GM20000 (cell line): Measurements from ENCODE around the gene ISCA2.

Source experiments
- DNase-seq: peaks from one replicate; pipeline ENCODE4 v3.0.0; 2012; ENCODE audit warnings: low spot score
- CTCF ChIP-seq: IDR thresholded peaks from 2 replicates; pipeline ENCODE4 v1.5.1; 2012; ENCODE audit warnings: mild to moderate bottlenecking, control low read depth; ENCODE audit errors: extremely low read depth, missing control alignments

ISCA2 gene

DNA sequence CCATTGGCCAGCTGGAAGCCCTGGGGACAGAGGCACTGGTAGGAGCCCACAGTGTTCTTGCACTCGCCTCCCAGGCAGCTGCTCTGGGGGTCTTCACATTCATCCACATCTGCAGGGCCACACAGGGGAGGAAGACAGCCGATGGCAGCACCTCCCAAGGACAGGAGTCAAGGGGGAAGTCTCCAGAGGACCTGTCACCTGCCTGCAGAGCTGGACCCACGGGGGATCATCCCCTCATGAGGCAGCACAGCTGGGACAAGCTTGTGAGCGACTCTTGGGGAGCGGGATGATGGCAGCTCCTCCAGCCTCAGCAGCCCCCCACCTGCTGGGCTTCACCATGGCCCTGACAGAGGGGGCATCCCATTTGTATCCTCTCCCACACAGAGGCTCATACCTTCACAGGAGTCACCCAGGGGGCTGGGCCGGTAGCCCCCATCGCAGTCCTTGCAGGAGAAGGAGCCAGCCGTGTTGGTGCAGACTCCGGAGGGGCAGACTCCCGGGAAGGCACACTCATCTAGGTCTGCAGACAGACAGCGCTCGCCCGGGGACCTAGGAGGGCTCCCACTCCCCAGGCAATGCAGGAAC, 15.4 kb downstream of the ISCA2 start:
- no peak for TF ChIP-seq CTCF
- DNase-seq = no peak

GRCh38 chr14:74509587-74510222, 16.1 kb downstream of the ISCA2 start:
- TF ChIP-seq CTCF = no peak
- DNase-seq = no peak

- no peak for DNase-seq
- TF ChIP-seq CTCF = no peak
These were observed 16.8 kb downstream of the ISCA2 start for GRCh38 chr14:74510223-74510931.

DNA sequence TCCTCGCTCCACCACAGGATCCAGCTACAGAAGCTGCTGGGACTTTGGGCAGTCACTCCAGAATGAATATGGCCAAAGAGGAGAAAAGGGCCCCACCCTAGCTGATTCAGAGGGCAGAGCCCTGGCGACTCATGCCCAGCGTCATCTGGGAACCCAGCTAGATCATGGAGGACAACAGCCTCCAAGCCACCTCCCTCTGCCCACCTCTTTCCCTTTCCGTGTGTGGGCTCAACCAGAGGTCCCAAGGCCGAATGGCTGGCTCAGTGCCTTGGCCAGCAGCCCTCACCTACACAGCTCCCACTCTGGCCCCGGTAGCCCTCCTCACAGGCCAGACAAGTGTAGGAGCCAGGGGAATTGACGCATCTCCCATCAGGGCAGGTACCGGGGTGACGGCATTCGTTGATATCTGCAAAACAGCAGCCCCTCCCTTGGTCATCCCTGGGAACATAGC, 17.4 kb downstream of the ISCA2 start:
- DNase-seq = no peak

DNA sequence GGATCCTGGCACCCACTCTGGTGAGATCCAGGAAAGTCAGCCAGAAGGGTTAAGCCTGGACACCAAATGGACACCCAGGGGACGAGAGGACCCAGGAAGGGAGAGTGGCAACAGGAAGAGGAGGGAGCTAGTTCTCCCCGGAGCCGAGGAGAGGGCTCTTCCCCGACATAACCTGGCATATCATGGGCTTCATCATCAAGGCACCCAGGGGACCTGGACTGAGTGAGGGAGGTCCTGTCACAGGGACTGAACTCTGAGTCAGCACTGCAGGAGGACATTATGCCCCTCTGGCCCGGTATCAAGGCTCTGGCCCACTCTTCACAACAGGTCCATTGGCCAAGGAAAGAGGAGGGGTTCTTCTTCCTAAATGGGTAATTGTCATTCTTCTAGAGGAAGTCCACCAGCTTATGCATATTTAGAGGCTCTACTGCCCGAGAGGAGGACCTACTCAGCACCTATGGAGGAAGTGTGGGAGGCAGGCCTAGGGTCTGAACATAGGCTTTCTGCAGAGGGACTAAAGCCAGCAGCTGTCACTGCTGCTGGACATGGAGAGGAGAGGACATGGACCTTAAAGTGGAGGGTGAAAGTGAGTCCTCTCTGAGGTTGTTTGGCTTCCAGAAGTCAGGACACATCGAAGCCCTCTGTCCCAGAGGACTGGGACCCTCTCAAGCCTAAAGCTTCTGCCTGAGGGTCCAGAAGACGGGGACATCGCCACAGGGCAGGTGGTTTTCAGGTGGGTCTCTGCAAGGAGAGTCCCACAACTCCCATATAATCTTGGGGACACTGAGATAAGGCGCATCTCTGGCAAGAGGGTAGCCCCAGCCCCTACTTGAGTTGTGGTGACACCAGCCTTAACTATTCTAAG, 18.6 kb downstream of the ISCA2 start:
- DNase-seq = no peak

More for the DNA sequence above, 17.4 kb downstream of the ISCA2 start:
- TF ChIP-seq CTCF = no peak

GRCh38 chr14:74514471-74514941, 20.9 kb downstream of the ISCA2 start:
- no peak for TF ChIP-seq CTCF
- peak; percentile 28 for DNase-seq

More for the DNA sequence above, 18.6 kb downstream of the ISCA2 start:
- no peak for TF ChIP-seq CTCF
